ENCODE data around the gene CHD9NB.

The CHD9NB gene

GRCh38 chr16:53052519-53053501 is at the start of gene CHD9NB:
TSS of gene CHD9NB (minus strand) at chr16:53052897. CDS start at chr16:53044158, 8,739 bp downstream.
- peak; percentile 78 for DNase-seq (ENCODE audit: low read depth)

DNA sequence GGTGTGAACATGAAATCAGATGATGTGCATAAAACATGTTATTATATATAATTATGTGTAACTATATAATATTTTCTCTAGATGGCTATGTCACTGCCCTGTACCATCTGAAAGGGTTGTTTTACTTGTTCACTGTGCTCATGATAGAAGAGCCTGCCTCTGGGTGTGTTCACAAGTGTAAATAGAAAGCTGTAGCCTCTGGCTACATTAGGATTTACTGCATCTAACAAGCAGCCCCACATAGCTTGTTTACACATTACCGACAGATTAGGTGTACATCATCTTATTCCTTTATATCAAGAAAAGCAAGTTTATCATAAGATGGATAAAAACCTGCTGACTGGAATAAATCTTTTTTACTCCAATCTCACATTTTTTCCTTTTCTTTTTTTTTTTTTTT is 48.2 kb upstream of the CHD9NB start:
- DNase-seq (ENCODE audit: low read depth), result no peak

DNA sequence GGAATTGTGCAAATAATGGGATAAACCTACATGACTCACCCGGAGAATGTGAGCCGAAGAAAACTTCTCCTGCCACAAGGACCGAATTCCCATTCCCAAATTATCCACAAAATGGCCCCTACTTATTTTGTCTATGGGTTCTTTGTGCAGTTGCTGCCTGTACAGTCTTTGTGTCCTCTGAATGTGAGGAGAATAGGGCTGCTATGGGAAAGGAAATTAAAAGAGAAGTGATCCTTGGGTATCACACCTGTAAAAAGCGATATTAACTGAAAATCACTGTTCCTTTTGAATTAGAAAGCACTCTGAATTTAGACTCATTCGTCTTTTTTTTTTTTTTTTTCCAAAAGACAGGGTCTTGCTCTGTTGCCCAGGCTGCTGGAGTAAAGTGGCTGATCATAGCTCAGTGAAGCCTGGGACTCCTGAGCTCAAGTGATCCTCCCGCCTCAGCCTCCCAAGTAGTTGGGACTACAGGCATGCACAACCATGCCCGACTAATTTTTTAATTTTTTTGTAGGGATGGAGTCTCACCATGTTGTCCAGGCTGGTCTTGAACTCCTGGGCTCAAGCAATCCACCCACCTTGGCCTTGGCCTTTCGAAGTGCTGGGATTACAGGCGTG is 47.5 kb upstream of the CHD9NB start:
- DNase-seq (ENCODE audit: low read depth), result no peak

GRCh38 chr16:53099318-53100130 is 46.8 kb upstream of the CHD9NB start:
- no peak for DNase-seq (ENCODE audit: low read depth)

DNA sequence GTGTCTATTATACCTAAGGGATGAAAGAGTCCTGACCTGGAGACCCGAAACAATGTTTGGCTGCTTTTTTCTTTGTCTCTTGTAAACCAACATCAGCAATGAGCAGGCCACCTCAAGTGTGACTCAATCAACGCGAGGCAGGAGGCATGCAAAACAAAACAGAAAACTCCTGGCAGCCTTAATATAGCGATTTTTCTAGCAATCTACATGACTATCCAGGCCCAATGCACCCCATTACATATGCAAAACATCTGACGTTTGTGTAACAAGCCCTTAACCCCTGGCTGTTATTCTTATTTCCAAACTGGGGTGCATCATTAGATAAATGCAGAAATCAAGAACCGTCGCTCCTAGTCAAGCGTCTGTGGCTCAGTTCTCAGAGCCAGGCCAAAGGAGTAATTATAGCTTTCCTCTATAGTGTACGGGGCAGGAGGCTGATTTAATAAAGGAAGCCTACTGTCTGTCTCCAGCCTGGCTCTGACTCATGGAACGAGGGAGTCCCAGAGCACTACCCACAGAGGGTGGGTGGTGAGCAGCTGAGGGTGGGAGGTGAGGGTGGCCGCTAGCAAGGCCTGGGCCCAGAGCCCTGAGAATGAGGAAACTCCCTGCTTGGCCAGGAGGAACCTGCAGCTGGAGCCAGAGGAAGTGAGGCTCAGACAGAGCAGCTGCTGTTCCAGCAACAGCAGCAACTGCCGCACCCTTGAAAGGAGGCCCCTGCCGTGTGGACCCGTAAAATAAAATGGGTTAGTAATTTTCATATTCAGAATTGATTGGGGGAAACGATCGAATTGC is 46.0 kb upstream of the CHD9NB start:
- DNase-seq (ENCODE audit: low read depth), result peak; percentile 78

DNA sequence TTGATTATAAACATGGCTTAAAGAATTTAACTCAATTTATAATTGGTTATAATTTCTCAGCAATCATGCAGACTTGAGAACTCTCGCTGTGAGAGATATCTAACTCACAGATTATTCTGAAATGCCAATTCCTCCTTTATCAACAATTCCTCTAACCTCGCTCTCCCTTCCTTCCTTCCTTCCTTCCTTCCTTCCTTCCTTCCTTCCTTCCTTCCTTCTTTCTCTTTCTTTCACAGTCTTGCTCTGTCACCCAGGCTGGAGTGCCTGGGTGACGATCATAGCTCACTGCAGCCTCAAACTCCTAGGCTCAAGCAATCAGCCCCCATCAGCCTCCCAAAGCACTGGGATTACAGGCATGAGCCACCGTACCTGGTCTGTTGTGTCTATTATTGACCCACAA is 44.5 kb upstream of the CHD9NB start:
- no peak for DNase-seq (ENCODE audit: low read depth)

DNA sequence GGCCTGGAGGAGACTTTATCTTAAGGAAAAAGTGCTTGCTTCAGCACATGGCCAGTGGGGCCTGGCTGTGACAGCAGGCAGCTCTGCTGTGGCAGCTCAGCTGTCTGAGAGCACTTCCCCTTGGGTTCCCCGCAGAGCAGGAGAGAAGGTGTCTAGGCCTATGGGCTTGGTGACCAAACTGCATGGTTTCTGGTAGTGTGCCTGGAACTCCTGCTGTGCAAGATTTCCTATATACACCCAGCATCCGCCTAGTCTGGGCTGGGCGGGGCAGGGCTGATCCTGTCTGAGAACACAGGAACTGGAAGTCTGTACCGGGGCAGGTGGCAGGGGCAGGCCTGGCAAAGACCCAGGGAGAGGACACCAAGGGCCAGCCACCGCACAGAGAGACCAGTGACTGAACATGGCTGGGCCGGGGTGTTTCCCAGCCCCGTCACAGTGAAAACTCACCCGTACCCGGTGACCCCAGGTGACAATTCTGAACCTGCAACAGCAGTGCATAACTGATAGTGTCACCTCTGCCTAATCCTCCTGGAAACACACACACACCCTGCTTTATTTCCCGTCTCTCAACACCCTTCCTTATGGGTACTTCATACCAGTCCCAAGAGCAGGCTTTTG is 41.4 kb upstream of the CHD9NB start:
- DNase-seq (ENCODE audit: low read depth), result no peak

DNA sequence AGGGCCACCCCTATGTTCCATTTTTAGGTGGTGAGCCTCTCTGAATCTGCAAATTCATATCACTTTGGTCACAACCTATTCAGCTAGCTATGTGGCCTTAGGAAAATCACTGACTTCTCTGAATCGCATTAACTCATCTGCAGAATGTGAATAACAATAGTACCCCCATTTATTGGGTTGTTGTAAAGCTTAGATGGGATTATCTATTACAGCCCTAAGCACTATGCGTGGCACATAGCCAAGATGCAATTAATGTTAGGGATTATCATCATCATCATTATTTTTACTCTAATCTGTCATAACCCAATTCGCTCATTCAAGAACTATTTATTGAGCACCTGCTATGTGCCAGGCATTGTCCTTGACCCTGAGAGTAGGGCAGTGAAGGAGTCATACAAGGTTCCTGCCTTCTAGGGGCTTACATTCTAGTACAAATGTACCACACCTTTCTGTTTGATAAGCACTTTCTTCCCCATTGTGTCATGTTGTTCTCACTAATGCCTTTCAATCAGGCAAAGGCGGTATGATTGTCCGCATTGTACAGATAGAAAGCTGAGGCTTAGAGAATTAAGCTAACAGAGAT is 40.6 kb upstream of the CHD9NB start:
- no peak for DNase-seq (ENCODE audit: low read depth)

DNA sequence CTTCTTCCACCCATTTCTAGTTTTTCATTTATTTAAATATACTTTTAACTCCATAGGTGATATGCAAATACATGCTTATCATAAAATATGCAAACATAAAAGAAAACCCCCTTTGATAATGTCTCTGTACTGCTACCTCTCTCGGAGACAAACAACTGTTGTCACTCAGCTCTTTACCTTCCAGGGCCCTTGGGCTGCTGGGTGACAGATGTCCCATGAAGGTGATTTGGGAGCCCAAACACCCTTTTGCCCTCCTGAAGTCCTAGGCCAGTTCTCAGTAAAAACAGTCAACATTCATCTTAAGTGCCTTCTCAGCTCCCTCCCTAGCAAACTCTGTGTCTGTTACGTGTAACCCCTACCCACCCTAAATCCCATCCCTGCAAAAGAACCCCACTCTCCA is 39.6 kb upstream of the CHD9NB start:
- no peak for DNase-seq (ENCODE audit: low read depth)

- DNase-seq (ENCODE audit: low read depth), result no peak
These were observed 38.9 kb upstream of the CHD9NB start for GRCh38 chr16:53091466-53092211.

- peak; percentile 89 for DNase-seq (ENCODE audit: low read depth)
These were observed 38.1 kb upstream of the CHD9NB start for GRCh38 chr16:53090591-53091411.

DNA sequence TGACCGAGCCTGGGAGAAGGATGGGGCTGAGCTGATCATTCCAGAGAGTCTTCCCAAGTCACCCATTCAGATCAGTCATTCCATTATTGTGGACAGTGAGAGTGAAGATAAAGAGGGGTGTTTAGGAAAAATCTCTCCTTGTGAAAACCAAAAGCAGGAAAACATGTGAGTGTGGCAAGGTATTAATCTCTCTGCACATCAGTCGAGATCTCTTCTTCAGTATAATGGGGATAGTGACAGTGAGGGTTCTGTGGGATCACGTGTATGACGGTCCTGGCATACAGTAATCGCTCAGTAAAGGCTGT is 37.5 kb upstream of the CHD9NB start:
- no peak for DNase-seq (ENCODE audit: low read depth)

GRCh38 chr16:53089434-53090285 is 37.0 kb upstream of the CHD9NB start:
- no peak for DNase-seq (ENCODE audit: low read depth)

DNA sequence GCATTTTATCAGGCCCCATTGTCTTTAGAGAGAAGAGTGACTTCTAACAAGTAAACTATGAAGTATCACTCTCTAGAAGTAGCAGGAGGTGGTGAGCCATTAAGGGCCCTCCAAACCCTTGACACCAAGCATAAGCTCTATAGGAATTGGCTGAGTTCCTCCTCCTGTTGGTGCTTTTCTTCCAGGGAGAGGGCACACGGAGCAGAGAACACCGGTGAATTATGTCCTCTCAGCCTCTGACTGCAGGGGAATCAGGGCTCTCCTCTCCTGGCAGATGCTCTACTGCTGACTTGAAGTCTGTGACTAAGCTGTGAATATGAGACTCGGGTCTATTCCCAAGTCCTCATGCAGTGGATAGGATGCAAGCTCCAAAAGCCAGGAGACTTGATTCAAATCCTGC is 34.4 kb upstream of the CHD9NB start:
- no peak for DNase-seq (ENCODE audit: low read depth)

DNA sequence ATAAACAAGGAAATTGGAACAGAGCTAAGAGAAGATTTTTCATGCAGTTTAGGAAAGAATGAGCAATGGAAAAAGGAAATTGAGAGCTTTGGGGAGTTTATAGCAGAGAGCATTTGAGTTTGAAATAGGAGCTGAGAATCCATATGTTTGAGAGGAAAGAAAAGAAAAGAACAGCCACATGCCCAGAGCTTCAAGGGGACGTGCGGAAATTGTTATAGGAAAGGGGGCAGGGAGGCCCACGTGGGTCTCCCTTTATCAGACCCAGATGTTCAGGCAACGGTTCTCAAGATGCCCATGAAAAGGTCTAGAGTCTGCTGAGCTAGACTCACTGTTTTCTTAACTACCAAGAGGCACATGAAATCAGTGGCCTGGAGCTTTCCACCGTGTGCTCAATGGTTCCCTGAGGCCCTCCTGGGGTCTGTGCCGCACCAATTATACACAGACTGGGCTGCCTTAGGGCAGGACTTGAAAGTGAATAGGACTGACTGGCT is 33.3 kb upstream of the CHD9NB start:
- DNase-seq (ENCODE audit: low read depth), result no peak

DNA sequence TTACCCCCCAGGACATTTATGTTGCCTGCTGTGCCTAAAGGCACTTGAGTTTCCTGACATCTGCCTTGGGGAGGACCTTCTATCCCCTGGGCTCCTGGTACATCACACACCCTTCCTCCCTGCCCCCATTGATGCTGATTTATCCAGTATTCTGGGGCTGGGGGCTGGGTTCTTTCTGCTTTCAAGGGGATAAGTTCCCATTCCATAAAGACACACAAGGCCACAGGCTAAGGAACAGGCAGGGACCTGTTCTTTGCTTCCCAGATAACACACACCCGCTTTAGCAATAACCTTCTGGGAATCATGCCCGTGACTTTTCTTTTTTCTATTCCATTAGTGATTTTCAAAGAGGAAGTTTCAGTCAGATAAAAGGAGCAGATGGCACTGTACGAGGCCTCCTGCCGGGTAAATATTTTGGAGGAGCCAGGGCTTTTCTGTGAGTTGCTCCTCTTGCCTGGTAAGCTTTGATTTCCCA is 32.7 kb upstream of the CHD9NB start:
- DNase-seq (ENCODE audit: low read depth), result no peak

GRCh38 chr16:53084746-53085334 is 32.1 kb upstream of the CHD9NB start:
- no peak for DNase-seq (ENCODE audit: low read depth)

DNA sequence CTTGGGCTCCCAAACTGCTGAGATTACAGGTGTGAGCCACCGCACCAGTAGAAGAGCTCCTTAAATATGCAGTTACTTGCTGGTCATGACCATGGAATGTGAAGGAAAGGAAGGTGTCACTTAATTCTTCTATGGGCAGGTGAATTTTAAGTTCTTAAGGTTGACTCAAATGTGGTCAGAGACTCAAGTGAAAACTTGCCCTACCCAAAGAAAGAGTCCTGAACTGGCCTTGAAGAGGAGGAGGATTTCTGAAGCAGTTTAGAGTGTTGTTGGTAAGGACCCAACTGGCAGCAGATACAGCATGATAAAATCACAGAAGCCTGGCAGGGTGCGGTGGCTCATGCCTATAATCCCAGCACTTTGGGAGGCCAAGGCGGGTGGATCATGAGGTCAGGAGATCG is 31.4 kb upstream of the CHD9NB start:
- DNase-seq (ENCODE audit: low read depth), result no peak

Data from non-pigmented ciliary epithelial cell (primary cell).